SK-N-MC (cell line): ENCODE results near the gene STK40.

Experiments
- FOXP2 ChIP-seq: optimal IDR thresholded peaks from 2 replicates; pipeline ENCODE3; 2011; ENCODE audit warnings: mild to moderate bottlenecking, moderate library complexity; ENCODE audit not compliant: insufficient read depth; ENCODE audit errors: extremely low read length, control extremely low read depth
- POLR2AphosphoS5 ChIP-seq: IDR thresholded peaks from 2 replicates; pipeline ENCODE4 v1.6.1; 2012; ENCODE audit warnings: mild to moderate bottlenecking, low read depth, low read length, borderline replicate concordance

- peak; percentile 42; the same call in 1 of the 2 replicates for TF ChIP-seq POLR2AphosphoS5
- no peak for TF ChIP-seq FOXP2
Measured at GRCh38 chr1:36387141-36387949, 1.6 kb upstream of the STK40 start.
